Stimulated activated CD4-positive, alpha-beta T cell treated with anti-CD3 and anti-CD28 coated beads, Interleukin-15, amount 100 ng/mL, for 24 hours (primary cell): ENCODE measurements around the gene THSD8.
"Not testable (repeated sequence)": the region's sequence is repeated elsewhere in the genome, so short reads cannot be mapped to it uniquely, and the experiment has no call there.

Experiments used
- DNase-seq: peaks from one replicate; pipeline ENCODE4 v3.0.0-alpha.2; 2020

The THSD8 gene

DNA sequence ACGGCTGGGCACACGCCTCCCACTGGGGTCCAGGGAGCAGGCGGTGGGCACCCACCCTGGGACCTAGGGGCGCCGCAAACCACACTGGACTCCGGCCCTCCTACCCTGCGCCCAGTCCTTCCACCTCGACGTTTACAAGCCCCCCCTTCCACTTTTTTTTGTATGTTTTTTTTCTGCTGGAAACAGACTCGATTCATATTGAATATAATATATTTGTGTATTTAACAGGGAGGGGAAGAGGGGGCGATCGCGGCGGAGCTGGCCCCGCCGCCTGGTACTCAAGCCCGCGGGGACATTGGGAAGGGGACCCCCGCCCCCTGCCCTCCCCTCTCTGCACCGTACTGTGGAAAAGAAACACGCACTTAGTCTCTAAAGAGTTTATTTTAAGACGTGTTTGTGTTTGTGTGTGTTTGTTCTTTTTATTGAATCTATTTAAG lies 9.0 kb upstream of the THSD8 start:
- DNase-seq = peak; percentile 27

DNA sequence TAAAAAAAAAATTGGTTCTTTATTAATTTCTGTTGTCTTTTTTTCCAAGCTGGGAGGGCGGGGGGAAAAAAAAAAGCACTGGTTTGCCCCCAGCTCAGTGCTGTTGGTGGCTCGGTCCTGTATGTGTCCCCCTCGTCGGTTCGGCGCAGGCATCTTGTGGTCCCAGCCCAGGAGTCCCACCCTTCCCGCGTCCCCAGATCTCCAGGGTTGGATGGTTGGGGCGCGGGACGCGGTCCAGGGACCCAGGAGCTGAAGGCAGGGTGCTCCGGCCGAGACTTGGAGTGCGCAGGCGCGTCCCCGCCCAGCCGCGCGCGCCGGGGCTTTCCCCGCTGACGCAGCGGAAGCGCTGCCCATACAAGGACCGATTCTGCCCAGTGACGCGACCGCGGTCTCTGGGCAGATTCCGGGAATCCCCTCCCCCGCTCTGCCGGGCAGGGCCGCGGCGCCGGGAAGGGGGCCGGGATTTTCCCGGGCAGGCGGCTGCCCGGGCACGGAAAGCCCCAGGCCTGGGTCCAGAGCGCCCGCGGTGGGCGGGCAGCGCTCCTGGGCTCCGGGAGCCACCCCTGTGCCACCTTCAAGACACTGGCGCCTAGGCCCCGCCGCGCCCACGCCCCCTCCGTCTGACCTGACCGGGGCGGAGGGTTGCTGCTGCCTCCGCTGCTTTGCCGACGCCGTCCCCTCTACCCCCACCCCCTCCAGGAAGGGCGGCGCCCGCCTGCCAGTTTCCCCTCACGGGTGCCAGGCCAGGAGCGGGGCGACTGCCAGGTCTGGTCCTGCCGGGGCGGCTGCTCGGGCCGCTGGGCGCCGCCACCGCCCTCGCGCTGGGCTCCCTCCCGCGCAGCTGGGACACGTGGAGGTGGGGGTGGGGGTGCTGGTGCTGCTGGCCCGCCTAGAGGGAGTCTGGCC lies 8.3 kb upstream of the THSD8 start:
- DNase-seq = peak; percentile 95

DNA sequence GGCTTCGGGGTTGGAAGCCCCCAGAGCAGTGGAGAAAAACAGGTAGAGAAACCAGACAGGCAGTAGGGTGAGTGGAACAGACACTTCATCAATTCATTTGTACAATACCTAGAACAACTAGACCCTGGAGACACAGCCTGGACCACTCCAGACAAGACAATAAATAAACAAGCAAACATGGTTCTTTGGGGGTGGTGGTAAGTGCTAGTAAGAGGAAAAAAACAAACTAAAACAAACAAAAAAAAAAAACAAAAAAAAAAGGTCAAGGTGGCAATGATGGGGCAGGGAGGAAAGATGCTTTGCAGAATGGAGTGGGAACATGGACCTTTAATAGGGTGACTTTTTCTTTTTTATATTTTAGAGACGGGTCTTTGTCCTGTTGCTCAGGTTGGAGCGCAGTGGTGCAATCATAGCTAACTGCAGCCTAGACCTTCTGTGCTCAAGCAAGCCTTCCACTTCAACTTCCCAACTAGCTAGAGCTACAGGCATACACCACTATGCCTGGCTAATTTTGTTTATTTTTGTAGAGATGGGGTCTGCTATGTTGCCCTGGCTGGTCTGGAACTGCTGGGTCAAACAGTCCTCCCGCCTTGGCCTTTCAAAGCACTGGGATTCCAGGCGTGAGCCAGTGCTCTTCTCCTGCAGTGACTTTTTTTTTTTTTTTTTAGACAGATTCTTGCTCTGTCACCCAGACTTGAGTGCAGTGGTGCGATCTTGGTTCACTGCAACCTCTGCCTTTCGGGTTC lies 7.5 kb upstream of the THSD8 start:
- DNase-seq = no peak

DNA sequence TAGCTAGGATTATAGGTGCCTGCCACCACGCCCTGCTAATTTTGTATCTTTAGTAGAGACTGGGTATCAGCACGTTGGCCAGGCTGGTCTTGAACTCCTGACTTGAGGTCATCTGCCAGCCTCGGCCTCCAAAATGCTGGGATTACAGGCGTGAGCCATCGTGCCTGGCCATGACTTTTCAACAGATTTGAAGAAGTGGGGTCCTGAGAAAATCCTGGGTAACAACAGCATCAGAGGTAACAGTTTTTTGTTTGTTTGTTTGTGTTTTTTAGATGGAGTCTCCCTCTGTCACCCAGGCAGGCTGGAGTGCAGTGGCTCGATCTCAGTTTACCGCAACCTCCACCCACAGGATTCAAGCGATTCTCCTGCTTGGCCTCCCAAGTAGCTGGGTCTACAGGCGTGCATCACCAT lies 6.9 kb upstream of the THSD8 start:
- DNase-seq = no peak

DNA sequence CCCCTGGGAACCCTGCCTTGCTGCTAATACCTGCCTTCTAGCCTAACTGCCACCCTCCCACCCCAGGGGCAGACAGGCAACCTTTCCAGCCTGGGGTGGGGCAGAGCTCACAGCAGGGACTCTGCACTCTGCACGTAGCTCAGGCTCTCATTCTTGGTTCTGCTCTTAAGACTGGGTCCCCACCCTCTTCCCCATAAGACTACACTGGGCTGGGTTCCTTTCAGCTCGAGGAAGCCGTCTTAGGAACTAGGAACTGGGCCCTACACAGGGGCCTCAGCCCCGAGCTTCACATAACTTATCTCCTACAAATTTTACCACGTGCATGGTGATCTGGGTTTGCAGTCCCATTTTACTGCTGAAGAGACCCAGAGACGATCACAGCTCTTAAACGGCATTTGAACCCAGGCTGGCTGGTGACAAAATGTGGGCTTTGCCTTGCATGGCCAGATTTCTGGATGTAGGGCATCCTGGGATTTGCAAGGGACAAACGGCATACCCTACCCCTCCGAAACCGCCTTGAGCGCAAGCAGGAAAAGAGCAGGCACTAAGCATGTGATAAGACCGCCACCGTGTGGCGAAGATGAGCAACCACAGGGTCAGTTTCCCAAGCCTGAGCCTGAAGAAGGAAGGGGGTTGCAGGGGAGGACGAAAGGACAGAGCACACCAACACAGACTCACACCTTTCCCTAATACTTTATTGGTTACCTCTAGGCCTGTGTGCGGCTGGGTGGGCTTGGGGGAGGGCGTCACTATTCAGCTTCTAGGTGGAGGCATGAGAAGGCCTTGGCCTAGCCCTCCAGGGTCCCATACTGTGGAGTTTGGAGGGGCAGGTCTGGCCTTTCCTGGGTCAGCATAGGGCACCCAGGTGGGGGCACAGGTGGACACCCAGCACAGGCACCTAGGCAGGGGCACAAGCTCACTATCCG lies 5.5 kb upstream of the THSD8 start:
- peak; percentile 84 for DNase-seq

DNA sequence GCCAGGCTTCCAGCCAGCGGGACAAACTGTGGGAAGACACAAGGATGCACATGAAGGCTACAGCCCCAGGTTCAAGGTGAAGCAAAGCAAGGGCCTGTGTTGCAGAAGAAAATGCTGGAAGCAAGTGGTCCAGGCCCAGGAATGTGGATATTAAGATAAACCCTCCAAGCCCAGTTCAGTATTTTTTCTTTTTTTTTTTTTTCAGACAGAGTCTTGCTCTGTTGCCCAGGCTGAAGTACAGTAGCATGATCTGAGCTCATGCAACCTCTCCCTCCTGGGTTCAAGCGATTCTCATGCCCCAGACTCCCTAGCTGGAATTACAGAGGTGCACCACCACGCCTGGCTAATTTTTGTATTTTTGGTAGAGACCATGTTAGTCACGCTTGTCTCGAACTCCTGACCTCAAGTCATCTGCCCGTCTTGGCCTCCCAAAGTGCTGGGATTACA lies 4.7 kb upstream of the THSD8 start:
- DNase-seq = no peak

DNA sequence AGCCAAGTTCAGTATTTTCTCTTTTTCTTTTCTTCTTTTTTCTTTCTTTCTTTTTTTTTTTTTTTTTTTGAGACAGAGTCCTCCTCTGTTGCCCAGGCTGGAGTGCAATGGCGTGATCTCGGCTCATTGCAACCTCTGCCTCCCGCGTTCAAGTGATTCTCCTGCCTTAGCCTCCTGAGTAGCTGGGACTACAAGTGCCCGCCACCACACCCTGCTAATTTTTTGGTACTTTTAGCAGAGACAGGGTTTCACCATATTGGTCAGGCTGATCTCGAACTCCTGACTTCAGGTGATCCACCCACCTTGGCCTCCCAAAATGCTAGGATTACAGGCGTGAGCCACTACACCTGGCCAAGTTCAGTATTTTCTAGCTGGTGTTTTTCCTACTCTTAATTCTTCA lies 4.3 kb upstream of the THSD8 start:
- DNase-seq = not testable (repeated sequence)

DNA sequence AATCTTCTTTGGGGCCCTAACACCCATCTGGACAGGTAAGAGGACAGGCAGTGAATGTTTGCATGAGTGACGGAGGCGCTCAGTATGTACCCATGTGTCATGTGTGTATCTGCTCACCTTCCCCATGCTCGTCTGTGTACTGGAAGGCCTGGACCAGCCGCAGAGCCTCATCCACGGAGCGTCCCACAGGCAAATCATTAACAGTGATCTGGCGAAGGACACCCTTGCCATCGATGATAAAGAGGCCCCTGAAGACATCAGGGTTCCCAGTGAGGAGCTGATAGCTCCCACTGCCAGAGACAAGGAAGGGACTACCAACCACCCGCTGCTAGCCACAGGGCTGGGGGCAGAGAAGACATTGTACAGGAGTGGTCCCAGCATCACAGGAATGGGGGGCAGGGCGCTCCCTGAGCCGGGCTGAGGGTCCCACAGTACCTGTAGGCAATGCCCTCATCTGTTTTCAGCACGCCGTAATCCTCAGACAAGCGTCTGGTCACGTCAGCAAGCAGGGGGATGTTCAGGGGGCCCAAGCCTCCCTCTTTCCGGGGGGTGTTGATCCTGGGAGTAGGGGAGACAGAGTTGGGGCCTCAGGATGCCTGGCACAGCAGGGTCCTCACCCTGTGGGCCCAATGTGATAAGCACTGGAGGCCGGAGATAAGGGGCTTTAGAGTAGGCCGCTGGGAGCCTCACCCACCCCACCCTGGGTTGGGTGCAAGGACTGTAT lies 2.0 kb upstream of the THSD8 start:
- DNase-seq = no peak

DNA sequence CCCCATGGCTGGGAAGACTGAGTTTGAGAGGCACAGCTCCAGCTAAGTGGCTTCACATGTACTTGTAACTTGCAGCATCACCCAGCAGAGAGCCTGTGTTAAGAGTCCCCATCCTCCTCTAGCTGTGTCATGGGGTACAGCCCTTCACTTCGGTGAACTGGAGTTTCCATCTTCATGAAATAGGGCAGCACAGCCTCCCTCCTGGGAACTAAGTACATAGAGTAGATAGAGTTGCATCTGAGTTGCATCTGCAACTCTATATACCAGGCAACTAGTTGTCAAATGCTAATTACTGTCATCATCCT lies 1.5 kb upstream of the THSD8 start:
- no peak for DNase-seq

DNA sequence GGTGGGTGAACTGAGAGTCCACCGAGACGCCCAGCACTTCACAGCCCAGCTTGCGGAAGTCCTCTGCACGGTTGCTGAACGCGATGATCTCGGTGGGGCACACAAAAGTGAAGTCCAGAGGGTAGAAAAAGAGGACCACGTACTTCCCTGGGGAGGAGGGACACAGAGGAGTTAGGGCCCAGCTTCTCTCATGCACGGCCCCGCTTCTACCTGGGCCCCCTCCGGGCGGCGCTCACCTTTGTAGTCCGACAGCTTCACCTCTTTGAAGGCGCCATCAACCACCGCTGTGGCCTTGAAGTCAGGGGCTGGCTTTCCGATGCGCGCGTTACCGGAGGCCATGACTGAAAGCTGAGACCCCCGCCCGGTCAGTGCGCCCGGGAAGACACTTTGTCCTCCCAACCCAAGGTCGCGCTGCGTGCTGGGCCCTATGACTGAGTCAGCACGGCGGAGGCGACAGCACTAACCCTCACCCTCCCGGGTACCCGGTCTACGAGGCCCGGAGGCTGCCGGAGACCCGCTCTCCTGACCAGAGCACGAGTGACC lies 875 bp upstream of the THSD8 start:
- peak; percentile 48 for DNase-seq

DNA sequence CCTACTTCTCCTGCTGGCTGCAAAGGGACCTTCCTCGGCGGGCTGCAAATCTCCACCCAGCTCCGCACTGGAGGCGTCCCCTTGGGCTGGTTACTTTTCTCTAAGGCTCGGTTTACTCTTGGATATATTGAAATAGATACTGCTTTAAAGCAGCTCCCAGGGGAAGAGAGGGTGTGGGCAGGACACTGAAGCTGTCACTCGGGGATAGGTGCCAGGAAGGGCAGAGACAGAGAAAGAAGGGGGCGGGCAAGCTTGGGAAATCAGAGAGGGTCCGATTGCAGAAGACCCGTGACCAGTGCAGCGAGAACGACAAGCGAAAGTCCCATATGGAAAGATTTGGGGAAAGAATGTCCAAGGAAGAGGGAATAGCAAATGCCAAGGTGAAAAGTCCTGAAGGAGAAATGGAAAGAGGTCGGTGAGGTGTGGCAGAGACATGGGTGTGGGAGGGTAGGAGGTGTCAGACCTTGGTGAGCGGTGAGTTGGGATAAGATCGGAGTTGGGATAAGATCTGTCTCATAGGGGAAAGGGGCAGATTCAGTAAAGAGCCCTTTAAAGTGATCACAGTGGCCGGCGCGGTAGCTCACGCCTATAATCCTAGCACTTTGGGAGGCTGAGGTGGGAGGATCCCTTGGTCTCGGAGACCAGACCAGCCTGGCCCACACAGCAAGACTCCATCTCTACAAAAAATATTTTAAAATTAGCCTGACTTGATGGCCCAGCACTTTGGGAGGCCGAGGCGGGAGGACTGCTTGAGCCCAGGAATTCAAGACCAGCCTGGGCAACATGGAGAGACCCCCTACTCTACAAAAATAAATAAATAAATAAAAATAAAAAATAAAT lies 618 bp downstream of the THSD8 start:
- DNase-seq = no peak

DNA sequence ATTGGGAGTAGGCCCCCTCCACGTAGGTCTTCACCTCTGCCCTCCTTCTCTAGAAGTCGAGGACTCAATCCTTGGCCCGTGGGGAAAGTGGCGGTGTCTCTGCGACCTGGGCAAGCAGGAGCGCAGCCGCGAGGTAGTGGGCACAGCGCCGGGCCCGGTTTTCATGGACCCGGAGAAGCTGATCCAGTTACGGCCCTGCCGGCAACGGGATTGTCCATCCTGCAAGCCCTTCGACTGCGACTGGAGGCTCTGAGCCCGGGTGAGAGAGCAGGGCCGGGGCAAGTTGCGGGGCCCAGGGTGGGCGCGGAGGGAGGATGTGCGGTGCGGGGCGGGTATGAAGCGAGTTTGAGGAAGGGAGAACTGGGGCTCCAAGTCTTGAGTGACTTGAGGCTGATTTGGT lies 2.2 kb downstream of the THSD8 start:
- DNase-seq = no peak

DNA sequence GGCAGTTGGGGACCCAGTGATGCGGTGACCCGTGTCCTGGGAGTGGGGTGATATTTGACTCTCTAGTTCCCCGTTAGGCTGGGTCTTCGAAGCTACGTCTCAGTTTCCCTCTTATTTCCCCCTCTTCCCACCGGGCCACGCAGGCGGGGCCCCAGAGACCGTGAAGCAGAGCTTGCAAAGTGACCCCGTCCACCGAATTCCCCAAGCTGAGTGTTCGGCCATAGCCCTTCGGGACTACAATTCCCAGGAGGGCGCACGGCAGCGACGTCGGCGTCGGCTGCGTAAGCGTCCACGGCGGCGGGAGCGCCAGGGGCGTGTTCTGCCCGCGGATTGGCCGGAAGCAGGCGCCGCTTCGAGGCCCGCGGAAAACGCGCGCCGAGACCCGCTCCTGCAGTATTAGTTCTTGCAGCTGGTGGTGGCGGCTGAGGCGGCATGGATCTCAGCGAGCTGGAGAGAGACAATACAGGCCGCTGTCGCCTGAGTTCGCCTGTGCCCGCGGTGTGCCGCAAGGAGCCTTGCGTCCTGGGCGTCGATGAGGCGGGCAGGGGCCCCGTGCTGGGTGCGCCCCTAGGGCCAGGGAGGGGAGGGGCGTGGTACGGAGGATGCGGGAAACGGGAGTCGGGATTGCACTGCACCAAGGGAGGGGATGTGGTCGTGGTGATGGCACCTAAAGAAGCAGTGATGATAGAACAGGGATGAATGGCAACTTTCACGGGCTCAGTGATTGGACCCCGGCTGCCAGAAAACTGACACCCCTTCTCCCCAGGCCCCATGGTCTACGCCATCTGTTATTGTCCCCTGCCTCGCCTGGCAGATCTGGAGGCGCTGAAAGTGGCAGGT lies 4.6 kb downstream of the THSD8 start, which contains the start of gene RNASEH2A:
TSS of gene RNASEH2A (plus strand) at position 343 of the 840 bp plus-strand sequence. CDS start at position 433, 90 bp downstream.
- DNase-seq = peak; percentile 94

DNA sequence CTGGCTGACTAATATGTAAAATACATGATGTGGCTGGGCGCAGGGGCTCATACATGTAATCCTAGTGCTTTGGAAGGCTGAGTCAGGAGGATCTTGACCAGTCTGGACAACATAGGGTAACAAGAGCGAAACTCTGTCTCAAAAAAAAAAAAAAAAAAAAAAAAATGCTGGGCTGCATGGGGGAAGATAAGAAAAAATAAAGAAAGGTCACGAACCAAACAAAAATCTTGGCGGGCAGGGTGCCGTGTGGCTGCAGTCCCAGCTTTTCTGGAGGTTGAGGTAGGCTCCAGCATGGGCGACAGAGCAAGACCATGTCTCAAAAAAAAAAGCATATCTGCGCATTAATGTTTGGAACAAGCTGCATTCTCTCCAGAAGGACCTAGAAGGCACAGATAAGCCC lies 13.2 kb downstream of the THSD8 start:
- DNase-seq = no peak

DNA sequence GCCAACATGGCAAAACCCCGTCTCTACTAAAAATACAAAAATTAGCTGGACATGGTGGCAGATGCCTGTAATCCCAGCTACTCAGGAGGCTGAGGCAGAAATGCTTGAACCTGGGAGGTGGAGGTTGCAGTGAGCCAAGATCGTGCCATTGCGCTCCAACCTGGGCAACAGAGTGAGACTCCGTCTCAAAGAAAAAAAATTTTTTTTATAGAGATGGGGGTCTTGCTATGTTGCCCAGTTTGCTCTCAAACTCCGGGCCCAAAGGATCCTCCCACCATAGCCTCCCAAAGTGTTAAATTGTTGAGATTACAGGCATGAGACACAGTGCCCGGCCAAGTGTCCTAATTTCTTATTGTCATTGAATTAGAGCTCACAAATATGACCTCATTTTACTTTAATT lies 15.3 kb downstream of the THSD8 start:
- DNase-seq = not testable (repeated sequence)

DNA sequence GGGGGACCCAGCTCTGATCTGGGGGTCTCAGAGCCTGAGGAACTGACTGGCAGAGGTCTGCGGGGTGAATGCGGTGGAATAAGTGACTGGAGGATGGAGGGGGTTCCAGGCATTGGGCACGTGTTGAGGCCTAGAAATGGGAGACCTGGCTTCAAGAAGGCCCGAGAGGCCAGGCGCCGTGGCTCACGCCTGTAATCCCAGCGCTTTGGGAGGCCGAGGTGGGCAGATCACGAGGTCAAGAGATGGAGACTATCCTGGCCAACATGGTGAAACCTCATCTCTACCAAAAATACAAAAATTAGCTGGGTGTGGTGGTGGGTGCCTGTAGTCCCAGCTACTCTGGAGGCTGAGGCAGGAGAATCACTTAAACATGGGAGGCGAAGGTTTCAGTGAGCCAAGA lies 15.9 kb downstream of the THSD8 start:
- not testable (repeated sequence) for DNase-seq

DNA sequence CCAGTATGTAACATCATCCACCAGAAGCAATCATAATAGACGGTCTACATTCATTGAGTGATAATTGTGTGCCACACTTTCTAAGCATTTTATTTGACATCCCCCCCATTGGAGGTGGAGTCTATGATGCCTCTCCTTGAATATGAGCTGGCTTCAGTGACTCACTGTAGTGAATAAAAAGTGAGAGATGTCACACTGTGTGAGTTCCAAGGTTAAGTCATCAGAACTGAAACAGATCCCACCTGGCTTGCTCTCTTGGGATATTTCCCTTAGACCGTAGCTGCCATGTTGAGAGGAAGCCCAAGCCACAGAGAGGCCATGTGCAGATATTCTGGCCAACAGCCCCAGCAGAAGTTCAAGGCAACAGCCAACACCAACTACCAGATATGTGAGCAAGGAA lies 19.9 kb downstream of the THSD8 start:
- no peak for DNase-seq

DNA sequence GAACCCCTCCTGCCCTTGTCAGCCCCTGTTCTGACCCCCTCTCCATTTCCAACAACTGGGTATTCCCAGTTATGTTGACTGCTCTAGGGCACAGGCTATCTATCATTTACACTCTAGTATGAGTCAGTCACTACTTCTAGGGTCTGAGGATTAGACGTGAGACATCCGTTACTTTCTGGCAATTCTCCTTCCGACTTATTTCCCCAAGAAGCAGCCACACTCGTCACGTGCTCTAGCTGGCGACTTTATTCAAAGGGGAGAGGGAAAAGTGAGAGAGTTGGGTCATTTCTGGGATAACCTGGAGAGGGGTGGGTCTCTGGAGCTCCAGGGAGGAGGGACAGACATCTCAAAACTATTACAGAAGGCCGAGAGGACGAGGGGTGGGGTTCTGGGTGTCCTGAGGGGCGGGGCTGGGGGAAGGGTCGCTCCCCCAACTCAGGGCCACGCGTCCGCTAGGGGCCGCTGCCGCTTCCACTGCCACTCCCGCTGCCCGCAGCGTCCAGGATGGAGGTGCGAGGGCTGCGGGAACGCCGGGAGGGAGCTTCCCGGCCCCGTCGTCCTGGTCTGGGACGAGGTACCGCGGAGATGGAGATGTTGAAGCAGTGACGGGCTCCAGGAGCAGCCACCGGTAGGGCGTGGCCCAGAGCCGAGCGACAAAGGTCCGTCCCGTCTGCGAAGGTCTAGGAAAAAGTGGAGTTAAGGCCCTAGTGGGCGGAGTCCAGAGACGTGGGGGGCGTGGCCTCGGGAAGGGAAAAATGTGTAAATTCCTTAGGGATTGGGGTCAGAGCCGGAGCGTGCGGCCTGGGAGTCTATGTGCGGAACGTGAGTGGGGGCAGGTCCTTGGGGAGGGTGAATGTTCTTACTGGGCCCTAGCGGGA lies 23.6 kb downstream of the THSD8 start:
- DNase-seq = peak; percentile 63

DNA sequence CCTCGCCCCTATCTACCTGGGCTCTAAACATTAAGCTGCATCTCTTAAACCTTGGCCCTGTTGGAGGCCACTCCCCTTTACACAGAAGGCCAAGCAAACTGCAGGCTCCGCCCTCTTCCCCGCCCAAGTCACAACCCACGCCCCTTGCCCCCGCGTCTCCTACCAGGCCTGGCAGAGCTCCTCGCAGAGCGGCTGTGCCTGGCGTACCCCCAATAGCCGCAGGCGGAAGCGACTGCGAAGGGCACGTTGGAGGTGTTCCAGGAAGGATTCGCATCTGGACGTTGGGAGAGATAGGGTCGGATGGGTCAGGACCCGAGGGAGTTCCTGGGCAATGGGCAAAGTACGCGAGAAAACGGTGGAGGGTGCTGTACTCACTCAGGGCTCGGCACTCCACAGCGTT lies 26.6 kb downstream of the THSD8 start:
- peak; percentile 62 for DNase-seq
